ENCODE measurements around the gene MMP17. TPM values are rescaled to one million over a fixed set of nuclear protein-coding genes. Genes with fewer than 3 reads are reported as not detected.

The MMP17 gene
- total and polyA plus RNA-seq, 2 of the 4 experiments (the other 2 are of a cell fraction): 1.4 to 11.8 TPM

DNA sequence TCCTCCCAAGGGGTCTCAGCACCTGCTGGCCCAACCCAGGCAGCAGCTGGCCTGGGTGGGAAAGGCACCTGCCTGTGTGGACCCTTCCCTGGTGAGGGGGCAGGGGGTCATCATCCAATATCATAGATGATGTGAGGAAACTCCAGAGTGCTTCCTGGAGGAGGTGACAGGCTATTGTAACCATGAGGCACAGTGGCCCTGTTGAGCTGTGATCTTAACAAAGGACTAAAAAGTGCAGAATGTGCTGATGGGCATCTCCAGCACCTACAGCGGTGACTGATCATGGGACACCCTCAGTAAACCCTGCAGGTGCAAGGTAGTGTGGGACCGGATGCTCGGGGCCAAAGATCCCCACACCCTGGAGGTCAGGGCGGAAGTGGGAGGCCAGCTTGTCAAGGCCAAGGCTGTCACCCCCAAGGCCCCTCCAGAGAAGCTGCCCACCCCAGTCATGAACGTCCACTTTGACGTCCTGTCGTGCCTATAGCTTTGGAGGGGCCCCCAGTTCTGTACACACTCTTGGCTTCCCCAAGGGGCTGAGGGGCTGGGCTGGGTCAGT is 7.5 kb downstream of the MMP17 start:
- Histone ChIP-seq H3K23ac (ENCODE audit: low read depth, low read length) (no peak overlapping the region), H4K8ac (ENCODE audit: low read depth in 2 of 2, low read length in 2 of 2) (no peak overlapping the region), H2BK5ac (ENCODE audit: low read depth, low read length, poor library complexity, severe bottlenecking) (no peak overlapping the region), H3K27me3 (ENCODE audit: control insufficient read depth, insufficient read depth, low read length) (no peaks in the 10 kb centered on the region), H3K56ac (ENCODE audit: extremely low read depth, insufficient read depth, low read length) (no peak overlapping the region), H3K36me3 (ENCODE audit: control insufficient read depth, insufficient read depth, low read length) (peaks cover 2% of the 10 kb centered on the region; the same call in 1 of the 2 replicates), H4K20me1 (ENCODE audit: insufficient read depth, low read length) (no peaks in the 10 kb centered on the region; the same call in 1 of the 2 replicates), H3K4me1 (ENCODE audit: control insufficient read depth, insufficient read depth, low read length) (peaks cover 8% of the 10 kb centered on the region; the same call in 1 of the 2 replicates), H3K4ac (ENCODE audit: low read depth, low read length) (no peak overlapping the region), H3K4me2 (ENCODE audit: low read depth, low read length) (no peak overlapping the region), H3K79me1 (ENCODE audit: low read depth in 1 of 2, low read length in 2 of 2) (peaks cover 0 to 13% of the 10 kb centered on the region in 2 experiments; a peak in 2 of 4 replicates), H2BK120ac (ENCODE audit: low read depth, low read length) (no peak overlapping the region), H3K9ac (ENCODE audit: low read depth, low read length) (no peak overlapping the region), H3K18ac (ENCODE audit: low read depth, low read length) (no peak overlapping the region), H2AK5ac (ENCODE audit: low read depth, low read length) (no peak overlapping the region), H4K91ac (ENCODE audit: insufficient read depth, low read depth, low read length) (no peak overlapping the region), H4K5ac (ENCODE audit: low read depth, low read length) (no peak overlapping the region), H3K4me3 (ENCODE audit: insufficient read depth, low read depth, low read length) (no peak overlapping the region), H2AFZ (replicated peaks; ENCODE audit: low read length, poor library complexity) (no peak overlapping the region), H3K14ac (replicated peaks; ENCODE audit: low read depth, low read length) (no peak overlapping the region), H2AK9ac (replicated peaks; ENCODE audit: low read depth, low read length, poor library complexity) (no peak overlapping the region), H2BK15ac (ENCODE audit: low read depth, low read length) (no peak overlapping the region), H3K9me3 (ENCODE audit: control insufficient read depth, insufficient read depth, low read length) (no peaks in the 10 kb centered on the region), H3K9me1 (ENCODE audit: insufficient read depth, low read length) (no peaks in the 10 kb centered on the region; the same call in 1 of the 2 replicates), H2BK20ac (ENCODE audit: low read depth, low read length) (no peak overlapping the region), H3K27ac (ENCODE audit: insufficient read depth, low read length) (no peak overlapping the region)
- TF ChIP-seq FOS (IDR thresholded peaks at IDR 0.05; ENCODE audit: low read depth, low read length) (no peak), CTCF (conservative IDR thresholded peaks at IDR 0.05; ENCODE audit: low read depth, low read length) (no peak), NFE2L2 (IDR thresholded peaks at IDR 0.05; ENCODE audit: low read depth, low read length) (no peak), ELK1 (IDR thresholded peaks at IDR 0.05; ENCODE audit: borderline replicate concordance, low read depth, low read length) (no peak), BHLHE40 (IDR thresholded peaks at IDR 0.05; ENCODE audit: low read depth, low read length) (no peak), RFX5 (IDR thresholded peaks at IDR 0.05; ENCODE audit: low read depth, low read length) (no peak), MAZ (IDR thresholded peaks at IDR 0.05; ENCODE audit: borderline replicate concordance, low read depth, low read length) (no peak), SMC3 (IDR thresholded peaks at IDR 0.05; ENCODE audit: low read depth, low read length) (no peak), RCOR1 (IDR thresholded peaks at IDR 0.05; ENCODE audit: insufficient replicate concordance, low read length) (no peak), MXI1 (IDR thresholded peaks at IDR 0.05; ENCODE audit: borderline replicate concordance, low read depth, low read length) (no peak), CHD1 (IDR thresholded peaks at IDR 0.05; ENCODE audit: low read depth, low read length) (no peak), RAD21 (IDR thresholded peaks at IDR 0.05; ENCODE audit: low read length) (no peak), POLR2A (IDR thresholded peaks at IDR 0.05; ENCODE audit: low read depth, low read length) (no peak)
- TF ChIP-seq, protein P1, sequence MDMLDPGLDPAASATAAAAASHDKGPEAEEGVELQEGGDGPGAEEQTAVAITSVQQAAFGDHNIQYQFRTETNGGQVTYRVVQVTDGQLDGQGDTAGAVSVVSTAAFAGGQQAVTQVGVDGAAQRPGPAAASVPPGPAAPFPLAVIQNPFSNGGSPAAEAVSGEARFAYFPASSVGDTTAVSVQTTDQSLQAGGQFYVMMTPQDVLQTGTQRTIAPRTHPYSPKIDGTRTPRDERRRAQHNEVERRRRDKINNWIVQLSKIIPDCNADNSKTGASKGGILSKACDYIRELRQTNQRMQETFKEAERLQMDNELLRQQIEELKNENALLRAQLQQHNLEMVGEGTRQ (IDR thresholded peaks at IDR 0.05; ENCODE audit: low read depth, low read length): no peak
- no TSS peak for BruUV-seq (replicated peaks)
- dilution Hi-C loops (cut with HindIII; ENCODE audit: low sequenced_read_pairs, unreplicated experiment): no loop called here
- POLR2A ChIA-PET (ENCODE audit: unreplicated experiment): no interaction called here
- intact Hi-C loops (cut with micrococcal nuclease): loop anchor here (10.0 kb wide), 1 partner anchor 119 kb away; no protein-coding TSS in a partner anchor
- in situ Hi-C loops (cut with MboI; ENCODE audit: low sequenced_read_pairs): loop anchor here (25.0 kb wide), 1 partner anchor 723 kb away; no protein-coding TSS in a partner anchor
- DNase-seq (no peak), ATAC-seq (ENCODE audit: low read depth) (no peak)
- WGBS, 2 experiments (ENCODE audit: extremely low coverage in 2 of 2, insufficient read length in 1 of 2): no CpG with 5 or more reads among the region's 7 CpGs
- CTCF ChIA-PET: no interaction called here
